D721Med (cell line): Measurements from ENCODE around the gene SDK1.
"Not testable (repeated sequence)": the region's sequence is repeated elsewhere in the genome, so short reads cannot be mapped to it uniquely, and the experiment has no call there.

ENCODE experiments used
- DNase-seq: peaks from one replicate; pipeline ENCODE4 v3.0.0; 2011; ENCODE audit warnings: low spot score; ENCODE audit not compliant: insufficient read length
- FAIRE-seq: peaks from 2 replicates; lab custom pipeline; 2011; peaks lifted over from hg19 to GRCh38; lab: Jason Lieb, UNC
- TF ChIP-seq, protein P1 (sequence below): IDR thresholded peaks from 2 replicates; pipeline ENCODE4 v1.5.1; 2012; ENCODE audit warnings: mild to moderate bottlenecking, control low read depth; ENCODE audit not compliant: insufficient read depth; ENCODE audit errors: missing control alignments

SDK1 gene

GRCh38 chr7:4212376-4212775 is 911.3 kb downstream of the SDK1 start:
- FAIRE-seq (no peak), DNase-seq (no peak)
- TF ChIP-seq, protein P1, sequence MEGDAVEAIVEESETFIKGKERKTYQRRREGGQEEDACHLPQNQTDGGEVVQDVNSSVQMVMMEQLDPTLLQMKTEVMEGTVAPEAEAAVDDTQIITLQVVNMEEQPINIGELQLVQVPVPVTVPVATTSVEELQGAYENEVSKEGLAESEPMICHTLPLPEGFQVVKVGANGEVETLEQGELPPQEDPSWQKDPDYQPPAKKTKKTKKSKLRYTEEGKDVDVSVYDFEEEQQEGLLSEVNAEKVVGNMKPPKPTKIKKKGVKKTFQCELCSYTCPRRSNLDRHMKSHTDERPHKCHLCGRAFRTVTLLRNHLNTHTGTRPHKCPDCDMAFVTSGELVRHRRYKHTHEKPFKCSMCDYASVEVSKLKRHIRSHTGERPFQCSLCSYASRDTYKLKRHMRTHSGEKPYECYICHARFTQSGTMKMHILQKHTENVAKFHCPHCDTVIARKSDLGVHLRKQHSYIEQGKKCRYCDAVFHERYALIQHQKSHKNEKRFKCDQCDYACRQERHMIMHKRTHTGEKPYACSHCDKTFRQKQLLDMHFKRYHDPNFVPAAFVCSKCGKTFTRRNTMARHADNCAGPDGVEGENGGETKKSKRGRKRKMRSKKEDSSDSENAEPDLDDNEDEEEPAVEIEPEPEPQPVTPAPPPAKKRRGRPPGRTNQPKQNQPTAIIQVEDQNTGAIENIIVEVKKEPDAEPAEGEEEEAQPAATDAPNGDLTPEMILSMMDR: no peak

DNA sequence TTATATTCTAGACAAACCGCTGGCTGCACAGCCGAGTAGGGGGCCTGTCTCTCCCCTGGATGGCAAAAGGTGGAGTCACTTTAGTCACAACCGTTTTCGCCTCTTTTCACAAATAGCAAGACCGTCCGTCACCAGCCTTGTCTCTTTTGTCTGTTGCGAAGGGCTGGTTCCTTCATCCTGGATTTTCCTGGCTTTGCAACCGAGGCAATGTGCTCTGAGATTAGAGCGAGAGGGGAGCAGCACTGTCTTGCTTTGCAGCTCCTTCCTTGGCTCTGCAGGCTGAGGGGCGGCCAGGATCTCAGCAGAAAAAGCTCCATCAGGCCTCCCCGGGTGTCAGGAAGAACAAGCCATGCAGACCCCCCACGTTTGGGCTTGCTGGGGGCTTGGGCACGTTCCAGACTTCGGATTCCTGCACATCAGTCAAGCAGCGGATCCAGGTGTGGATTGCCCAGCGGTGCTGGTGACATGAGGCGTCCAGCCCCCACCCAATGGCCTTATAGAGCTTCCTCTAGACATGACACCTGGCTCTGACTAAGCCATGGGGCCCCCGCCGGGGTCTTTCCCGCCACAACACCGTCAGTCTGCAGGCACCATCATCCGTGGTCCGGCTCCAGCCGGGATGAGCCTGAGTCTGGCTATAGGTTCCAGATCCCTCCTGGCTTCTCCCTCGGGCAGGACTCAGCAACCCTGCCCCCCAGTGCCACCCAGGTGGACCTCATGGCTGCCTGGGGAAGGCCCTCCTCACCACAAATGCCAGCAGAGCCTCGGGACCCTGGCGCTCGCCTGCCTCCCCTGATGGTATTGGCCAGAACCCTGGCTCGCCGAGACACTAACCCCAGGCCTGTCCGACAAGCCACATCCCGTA is 913.5 kb downstream of the SDK1 start:
- no peak for DNase-seq
- TF ChIP-seq, protein P1: no peak
- no peak for FAIRE-seq

DNA sequence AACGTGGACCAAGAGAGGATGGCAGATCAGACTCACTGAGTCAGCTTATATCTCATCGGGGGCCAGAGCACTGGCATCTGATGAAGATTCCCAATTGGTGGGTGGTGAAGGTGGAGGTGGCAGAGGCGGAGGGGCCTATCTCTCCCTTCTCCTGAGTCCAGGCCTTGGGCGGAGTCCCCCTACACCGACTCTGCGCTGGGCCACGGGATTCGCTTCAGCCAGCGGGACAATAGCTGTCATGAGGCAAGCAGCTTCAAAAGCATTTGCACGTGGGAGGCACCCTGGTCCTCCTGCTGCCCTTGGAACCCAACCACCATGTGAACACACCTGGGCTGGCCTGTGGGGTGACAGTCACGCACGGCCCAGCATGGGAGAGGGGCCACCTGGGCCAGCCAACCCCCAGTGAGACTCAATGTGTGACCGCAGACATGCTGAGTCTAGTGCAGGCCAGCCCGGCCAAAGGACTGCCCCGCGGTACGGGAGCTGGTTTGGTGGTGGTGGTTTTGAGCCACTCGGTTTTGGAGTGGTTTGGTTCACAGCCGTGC is 914.2 kb downstream of the SDK1 start:
- FAIRE-seq: no peak
- DNase-seq: no peak
- TF ChIP-seq, protein P1: no peak

DNA sequence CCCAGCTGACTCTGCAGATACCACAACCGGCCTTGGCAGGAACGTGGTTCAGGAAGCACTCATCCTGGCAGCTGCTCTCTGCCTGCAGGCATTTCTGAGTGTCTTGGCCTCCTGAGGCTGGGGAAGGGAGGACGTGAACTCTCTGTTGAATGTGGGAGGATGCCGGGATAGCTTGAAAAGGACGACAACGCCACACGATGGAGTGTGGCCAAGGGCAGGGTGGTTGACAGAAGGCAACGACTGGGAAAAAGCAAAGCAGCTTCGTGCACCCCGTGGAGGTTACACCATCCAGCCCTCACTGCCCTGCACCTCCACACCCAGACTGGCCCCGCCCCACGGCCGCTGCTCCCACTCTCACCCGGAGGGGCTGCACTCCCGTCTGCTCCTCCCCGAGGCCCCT is 915.0 kb downstream of the SDK1 start:
- FAIRE-seq (no peak), DNase-seq (no peak)
- TF ChIP-seq, protein P1: no peak

GRCh38 chr7:4217126-4217660 is 916.1 kb downstream of the SDK1 start:
- not testable (repeated sequence) for FAIRE-seq, DNase-seq

- no peak for DNase-seq
- no peak for FAIRE-seq
- TF ChIP-seq, protein P1: no peak
Observed at GRCh38 chr7:4218481-4218880, 917.4 kb downstream of the SDK1 start.

GRCh38 chr7:4220011-4220410 is 919.0 kb downstream of the SDK1 start:
- FAIRE-seq (no peak), DNase-seq (no peak)
- TF ChIP-seq, protein P1: no peak
